C4-2B (cell line): ENCODE results near the gene CLNK.

Experiments used
- H3K27ac ChIP-seq: fragments of 450-650 bp; 2 replicates; pipeline ENCODE4 v1.5.1; 2017
- ZFX ChIP-seq: fragments of 450-650 bp; IDR thresholded peaks from 2 replicates; pipeline ENCODE4 v1.6.1; 2017
- TF ChIP-seq, protein P1 (sequence below): fragments of 450-650 bp; conservative IDR thresholded peaks from 2 replicates; pipeline ENCODE4 v1.5.1; 2017; ENCODE audit warnings: mild to moderate bottlenecking

CLNK gene

GRCh38 chr4:10691651-10692050 is 7.1 kb upstream of the CLNK start:
- TF ChIP-seq ZFX: no peak
- TF ChIP-seq, protein P1, sequence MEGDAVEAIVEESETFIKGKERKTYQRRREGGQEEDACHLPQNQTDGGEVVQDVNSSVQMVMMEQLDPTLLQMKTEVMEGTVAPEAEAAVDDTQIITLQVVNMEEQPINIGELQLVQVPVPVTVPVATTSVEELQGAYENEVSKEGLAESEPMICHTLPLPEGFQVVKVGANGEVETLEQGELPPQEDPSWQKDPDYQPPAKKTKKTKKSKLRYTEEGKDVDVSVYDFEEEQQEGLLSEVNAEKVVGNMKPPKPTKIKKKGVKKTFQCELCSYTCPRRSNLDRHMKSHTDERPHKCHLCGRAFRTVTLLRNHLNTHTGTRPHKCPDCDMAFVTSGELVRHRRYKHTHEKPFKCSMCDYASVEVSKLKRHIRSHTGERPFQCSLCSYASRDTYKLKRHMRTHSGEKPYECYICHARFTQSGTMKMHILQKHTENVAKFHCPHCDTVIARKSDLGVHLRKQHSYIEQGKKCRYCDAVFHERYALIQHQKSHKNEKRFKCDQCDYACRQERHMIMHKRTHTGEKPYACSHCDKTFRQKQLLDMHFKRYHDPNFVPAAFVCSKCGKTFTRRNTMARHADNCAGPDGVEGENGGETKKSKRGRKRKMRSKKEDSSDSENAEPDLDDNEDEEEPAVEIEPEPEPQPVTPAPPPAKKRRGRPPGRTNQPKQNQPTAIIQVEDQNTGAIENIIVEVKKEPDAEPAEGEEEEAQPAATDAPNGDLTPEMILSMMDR: no peak
- no peak overlapping the region for H3K27ac ChIP-seq

DNA sequence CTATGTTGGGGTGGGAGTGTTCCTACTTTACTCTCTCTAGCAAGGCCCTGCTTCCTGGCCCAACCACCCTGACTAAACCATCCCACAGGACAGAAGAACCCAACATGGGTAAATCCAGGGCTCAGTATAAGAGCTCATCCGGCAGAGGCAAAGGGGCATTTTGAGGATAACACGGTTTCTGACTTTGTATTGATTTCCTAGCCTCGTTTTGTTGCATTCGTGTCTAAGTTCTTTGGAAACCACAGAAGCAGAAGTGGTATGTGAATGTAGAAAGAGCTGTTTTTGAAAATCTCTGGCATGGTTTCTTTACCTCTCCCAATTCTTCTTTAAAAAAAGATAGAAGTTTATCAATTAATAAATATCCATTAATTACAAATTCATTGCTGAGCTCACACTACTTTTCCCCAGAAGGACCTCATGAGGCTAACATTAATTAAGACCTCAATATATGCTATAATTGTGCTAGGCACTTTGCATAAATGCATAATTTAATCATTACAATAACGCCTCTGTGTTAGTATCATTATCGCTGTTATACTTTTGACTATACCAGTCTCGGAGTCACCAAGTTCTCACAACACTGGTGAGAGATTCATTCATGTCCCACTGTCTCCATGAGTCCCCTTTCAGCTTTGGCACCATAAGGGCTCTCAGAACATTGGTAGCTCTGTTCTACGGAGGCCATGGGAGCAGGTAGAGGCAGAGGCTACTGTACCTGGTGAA is 5.8 kb upstream of the CLNK start:
- TF ChIP-seq, protein P1: no peak
- no peak for TF ChIP-seq ZFX
- H3K27ac ChIP-seq: no peak overlapping the region

GRCh38 chr4:10688846-10689245 is 4.3 kb upstream of the CLNK start:
- TF ChIP-seq, protein P1: no peak
- TF ChIP-seq ZFX: no peak
- H3K27ac ChIP-seq: no peak overlapping the region

DNA sequence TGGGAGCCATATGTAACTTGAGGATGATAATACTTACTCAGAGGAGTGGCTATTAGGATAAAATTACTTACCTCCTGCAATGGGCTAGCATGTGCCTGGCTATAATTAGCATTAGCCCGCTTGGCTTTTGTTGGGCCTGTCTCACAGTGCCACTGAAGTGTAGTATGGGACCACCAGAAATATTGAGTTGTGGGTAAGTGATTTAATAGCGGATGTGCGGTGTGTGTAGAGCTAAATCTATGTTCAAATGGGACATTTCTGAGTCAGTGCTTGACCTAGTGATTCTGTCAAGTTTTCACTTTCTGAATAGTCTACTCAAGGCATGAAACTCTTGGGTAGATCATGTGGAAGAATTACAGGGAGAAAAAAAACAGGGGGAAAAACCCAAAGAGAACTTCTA is 3.5 kb upstream of the CLNK start:
- TF ChIP-seq, protein P1: no peak
- TF ChIP-seq ZFX: no peak
- no peak overlapping the region for H3K27ac ChIP-seq

GRCh38 chr4:10687526-10687925 is 3.0 kb upstream of the CLNK start:
- H3K27ac ChIP-seq: no peak overlapping the region

GRCh38 chr4:10682397-10682796 is 2.2 kb downstream of the CLNK start:
- TF ChIP-seq, protein P1: no peak
- TF ChIP-seq ZFX: no peak
- no peak overlapping the region for H3K27ac ChIP-seq

More at GRCh38 chr4:10687526-10687925, 3.0 kb upstream of the CLNK start:
- TF ChIP-seq ZFX: no peak
- TF ChIP-seq, protein P1: no peak

DNA sequence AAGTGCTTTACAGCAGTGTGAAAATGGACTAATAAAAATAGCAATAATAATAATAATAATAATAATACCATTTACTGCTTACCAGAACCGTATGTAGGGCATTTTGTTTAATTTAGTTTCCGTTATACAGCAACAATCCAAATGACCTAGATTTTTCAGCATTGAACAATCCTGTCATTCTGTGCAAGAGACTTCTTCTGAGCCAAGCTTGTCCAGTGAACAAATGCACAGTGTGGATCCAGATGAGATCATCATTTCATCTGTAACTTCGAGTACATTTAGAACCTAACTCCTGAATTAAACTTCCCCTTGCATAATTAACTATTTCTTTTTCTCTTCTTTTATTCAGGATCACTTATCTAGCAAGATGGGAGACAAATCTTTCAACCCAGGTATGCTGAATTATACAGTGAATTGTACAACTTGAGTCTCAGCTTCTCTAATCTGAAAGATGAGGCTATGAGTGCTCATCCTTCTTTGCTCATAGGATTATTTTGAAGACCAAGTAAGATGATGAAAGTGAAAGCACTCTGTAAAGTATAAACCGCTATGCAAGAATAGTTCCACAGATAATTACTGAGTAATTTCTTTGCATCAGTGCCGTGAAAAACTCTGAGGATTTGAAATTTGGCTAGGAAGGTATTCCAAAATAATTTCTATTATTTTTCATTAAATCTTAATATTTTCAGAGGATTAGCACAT is 6.6 kb downstream of the CLNK start:
- no peak overlapping the region for H3K27ac ChIP-seq
- no peak for TF ChIP-seq ZFX
- TF ChIP-seq, protein P1: no peak
